ENCODE results near the gene CBR1.
"Not testable (repeated sequence)": the region's sequence is repeated elsewhere in the genome, so short reads cannot be mapped to it uniquely, and the experiment has no call there.

CBR1 gene

GRCh38 chr21:36052860-36053714, 16.7 kb upstream of the CBR1 start:
- DNase-seq = no peak

GRCh38 chr21:36053715-36054062, 16.1 kb upstream of the CBR1 start:
- DNase-seq = no peak

- DNase-seq = no peak
Measured at GRCh38 chr21:36055551-36055950, 14.3 kb upstream of the CBR1 start.

GRCh38 chr21:36059823-36060158, 10.0 kb upstream of the CBR1 start:
- DNase-seq = no peak

GRCh38 chr21:36060159-36060921, 9.5 kb upstream of the CBR1 start, which contains the start of gene SETD4:
SETD4 (minus strand) TSS chr21:36060526; CDS start chr21:36058888, 1,638 bp downstream.
- DNase-seq = peak; percentile 95

GRCh38 chr21:36061445-36061844, 8.4 kb upstream of the CBR1 start:
- no peak for DNase-seq

- DNase-seq = no peak
Measured at GRCh38 chr21:36063375-36064084, 6.3 kb upstream of the CBR1 start.

- no peak for DNase-seq
Measured at GRCh38 chr21:36064085-36064460, 5.8 kb upstream of the CBR1 start.

GRCh38 chr21:36065497-36066036, 4.3 kb upstream of the CBR1 start:
- DNase-seq = no peak

- no peak for DNase-seq
Measured at GRCh38 chr21:36068748-36069398, 951 bp upstream of the CBR1 start.

- no peak for DNase-seq
Measured at GRCh38 chr21:36070999-36071398, 1.2 kb downstream of the CBR1 start.

- no peak for DNase-seq
Measured at GRCh38 chr21:36072453-36073162, 2.8 kb downstream of the CBR1 start.

- DNase-seq = no peak
Measured at GRCh38 chr21:36073181-36073580, 3.4 kb downstream of the CBR1 start.

GRCh38 chr21:36073911-36074310, 4.1 kb downstream of the CBR1 start:
- DNase-seq = not testable (repeated sequence)

GRCh38 chr21:36075171-36075570, 5.3 kb downstream of the CBR1 start:
- DNase-seq = no peak

- DNase-seq = no peak
Measured at GRCh38 chr21:36075953-36076352, 6.1 kb downstream of the CBR1 start.

GRCh38 chr21:36076878-36077655, 7.2 kb downstream of the CBR1 start:
- DNase-seq = no peak

GRCh38 chr21:36077758-36078157, 7.9 kb downstream of the CBR1 start:
- no peak for DNase-seq

GRCh38 chr21:36079010-36079649, 9.3 kb downstream of the CBR1 start:
- DNase-seq = peak; percentile 55

- no peak for DNase-seq
Measured at GRCh38 chr21:36079671-36080070, 9.8 kb downstream of the CBR1 start.

GRCh38 chr21:36080386-36080785, 10.6 kb downstream of the CBR1 start:
- no peak for DNase-seq

All from activated naive CD4-positive, alpha-beta T cell treated with Interleukin-2 at 50 U/mL for 16 hours (primary cell).